ENCODE data around the gene ARTN. TPM values are rescaled to one million over a fixed set of nuclear protein-coding genes. Genes with fewer than 3 reads are reported as not detected.

The ARTN gene
- total and polyA plus RNA-seq, 3 experiments from 2014 or later: 0.22 to 0.49 TPM; not detected in 1

GRCh38 chr1:43970911-43971310 is 37.3 kb downstream of the ARTN start:
- H3K4me1 ChIP-seq (ENCODE audit: insufficient read depth, low read length): peaks cover 25% of the 10 kb centered on the region
- H3K4me1 Mint-ChIP-seq: peaks cover 35 to 44% (median 41%) of the 10 kb centered on the region in 3 donors
- ChIA-PET POLR2A (no interaction called here), CTCF (interaction anchor here (1.3 to 2.0 kb wide), 2 partner anchors 13 to 36 kb away, joined by 3 to 8 read pairs; no protein-coding TSS in a partner anchor)
- peak overlapping the region in 2 of 8 donors; percentile 42 to 60 for H3K27ac Mint-ChIP-seq
- no peaks in the 10 kb centered on the region for H3K27me3 ChIP-seq (ENCODE audit: insufficient read depth, low read length, poor library complexity, severe bottlenecking)
- H3K27me3 Mint-ChIP-seq: no peaks in the 10 kb centered on the region
- peaks cover 0 to 35% (median 0%) of the 10 kb centered on the region in 3 donors for H3K36me3 Mint-ChIP-seq
- H3K4me3 ChIP-seq (ENCODE audit: low read length): no peak overlapping the region
- no peaks in the 10 kb centered on the region for H3K9me3 ChIP-seq (ENCODE audit: low read length)
- H3K4me3 Mint-ChIP-seq: peak overlapping the region; percentile 93 to 97 (median 94)
- peaks cover 3% of the 10 kb centered on the region for H3K36me3 ChIP-seq (ENCODE audit: insufficient read depth, low read length)
- no peaks in the 10 kb centered on the region for H3K9me3 Mint-ChIP-seq
- no peak for DNase-seq
- no peak overlapping the region for H3K27ac ChIP-seq (ENCODE audit: low read depth, low read length)

GRCh38 chr1:43971336-43971980 is 37.9 kb downstream of the ARTN start:
- Mint-ChIP-seq H3K4me3 (peak overlapping the region; percentile 93 to 97 (median 94)), H3K4me1 (peaks cover 40 to 49% (median 46%) of the 10 kb centered on the region in 3 donors), H3K27ac (no peak overlapping the region), H3K27me3 (no peaks in the 10 kb centered on the region), H3K9me3 (no peaks in the 10 kb centered on the region), H3K36me3 (peaks cover 0 to 37% (median 0%) of the 10 kb centered on the region in 3 donors)
- ChIA-PET POLR2A (no interaction called here), CTCF (interaction anchor here (1.3 to 2.0 kb wide), 2 partner anchors 14 to 37 kb away, joined by 3 to 8 read pairs; no protein-coding TSS in a partner anchor)
- H3K4me3 ChIP-seq (ENCODE audit: low read length): no peak overlapping the region
- no peak overlapping the region for H3K27ac ChIP-seq (ENCODE audit: low read depth, low read length)
- H3K36me3 ChIP-seq (ENCODE audit: insufficient read depth, low read length): peaks cover 7% of the 10 kb centered on the region
- H3K4me1 ChIP-seq (ENCODE audit: insufficient read depth, low read length): peaks cover 30% of the 10 kb centered on the region
- H3K27me3 ChIP-seq (ENCODE audit: insufficient read depth, low read length, poor library complexity, severe bottlenecking): no peaks in the 10 kb centered on the region
- DNase-seq: no peak
- H3K9me3 ChIP-seq (ENCODE audit: low read length): no peaks in the 10 kb centered on the region

DNA sequence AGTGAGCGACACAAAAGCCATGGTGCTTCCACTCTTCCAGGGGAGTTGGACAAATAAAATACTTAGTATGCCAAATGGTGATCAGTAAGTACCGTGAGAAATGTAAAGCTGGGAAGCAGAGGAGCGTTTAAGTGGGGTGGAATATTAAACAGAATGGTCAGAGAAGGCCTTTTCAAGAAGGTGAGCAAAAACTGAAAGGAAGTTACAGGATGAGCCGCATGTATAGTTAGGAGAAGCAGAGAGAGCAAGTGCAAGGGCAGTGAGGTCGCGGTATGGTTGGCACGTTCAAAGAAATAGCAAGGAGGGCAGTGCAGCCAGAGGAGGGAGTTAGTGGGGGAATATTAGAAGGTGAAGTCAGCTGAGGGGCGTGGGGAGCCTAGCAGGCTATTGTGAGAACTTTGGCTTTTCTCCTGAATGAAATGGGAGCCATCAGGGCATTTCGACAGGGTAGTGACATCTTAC is 40.4 kb downstream of the ARTN start:
- Histone ChIP-seq H3K4me1 (ENCODE audit: insufficient read depth, low read length) (peaks cover 51% of the 10 kb centered on the region), H3K27ac (ENCODE audit: low read depth, low read length) (peak overlapping the region; percentile 79), H3K36me3 (ENCODE audit: insufficient read depth, low read length) (peaks cover 21% of the 10 kb centered on the region), H3K27me3 (ENCODE audit: insufficient read depth, low read length, poor library complexity, severe bottlenecking) (no peaks in the 10 kb centered on the region), H3K9me3 (ENCODE audit: low read length) (no peaks in the 10 kb centered on the region), H3K4me3 (ENCODE audit: low read length) (peak overlapping the region; percentile 85)
- Mint-ChIP-seq H3K27ac (peak overlapping the region; percentile 83 to 99 (median 93)), H3K27me3 (peaks cover 0 to 6% of the 10 kb centered on the region in 2 donors), H3K4me3 (peak overlapping the region; percentile 86 to 98 (median 94)), H3K9me3 (no peaks in the 10 kb centered on the region), H3K36me3 (peaks cover 3 to 54% (median 9%) of the 10 kb centered on the region in 3 donors), H3K4me1 (peaks cover 62 to 73% (median 70%) of the 10 kb centered on the region in 3 donors)
- ChIA-PET CTCF (interaction anchor here (1.8 to 2.5 kb wide), 2 partner anchors 27 to 31 kb away, joined by 5 to 12 read pairs; partner anchors contain the start of gene IPO13), POLR2A (interaction anchor here (0.8 kb wide), 1 partner anchor 27 kb away, joined by 3 read pairs; the partner anchor contains the start of gene IPO13)
- no peak for DNase-seq

DNA sequence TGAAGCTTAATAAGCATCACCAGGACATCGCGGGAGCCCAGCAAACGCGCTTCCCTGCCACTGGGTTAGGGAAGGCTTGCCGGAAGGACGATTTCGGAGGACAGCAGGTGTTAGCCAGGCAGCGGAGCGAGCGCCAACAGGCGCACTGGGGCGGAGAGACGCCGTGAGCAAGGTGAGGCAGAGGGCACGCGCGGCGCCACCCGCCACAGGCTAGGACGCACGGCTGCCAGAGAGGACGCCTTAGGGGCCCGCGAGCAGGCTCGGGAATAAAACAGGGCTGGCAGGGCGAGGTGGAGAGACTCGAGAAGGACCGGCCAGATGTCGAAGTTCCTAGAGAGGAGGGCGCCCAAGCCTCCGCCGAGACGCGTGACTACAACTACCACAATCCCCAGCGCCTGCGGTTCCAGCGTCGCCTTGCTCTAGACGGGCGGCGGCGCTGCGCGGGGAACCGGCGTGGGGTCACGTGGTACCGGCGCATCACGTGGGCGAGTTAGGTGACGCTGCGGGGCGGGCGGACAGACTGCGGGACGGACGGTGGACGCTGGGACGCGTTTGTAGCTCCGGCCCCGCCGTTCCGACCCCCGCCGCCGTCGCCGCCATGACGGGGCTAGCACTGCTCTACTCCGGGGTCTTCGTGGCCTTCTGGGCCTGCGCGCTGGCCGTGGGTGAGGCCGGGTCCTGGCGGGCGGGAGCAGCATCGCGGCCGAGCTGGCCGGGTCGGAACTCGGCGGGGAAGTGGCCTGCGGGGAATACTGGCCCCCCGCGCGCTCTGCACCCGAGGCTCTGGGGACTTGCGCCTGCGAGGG is 41.0 kb downstream of the ARTN start, which contains the start of gene ATP6V0B:
Gene ATP6V0B (plus strand): TSS at position 518 of the 806 bp plus-strand sequence. CDS start 81 bp downstream, at position 599.
- Histone ChIP-seq H3K36me3 (ENCODE audit: insufficient read depth, low read length) (peaks cover 21% of the 10 kb centered on the region), H3K9me3 (ENCODE audit: low read length) (no peaks in the 10 kb centered on the region), H3K27ac (ENCODE audit: low read depth, low read length) (peak within 1 kb of the TSS; percentile 79), H3K4me1 (ENCODE audit: insufficient read depth, low read length) (peaks cover 46% of the 10 kb centered on the region), H3K27me3 (ENCODE audit: insufficient read depth, low read length, poor library complexity, severe bottlenecking) (no peaks in the 10 kb centered on the region), H3K4me3 (ENCODE audit: low read length) (peak within 1 kb of the TSS; percentile 85)
- Mint-ChIP-seq H3K27me3 (peaks cover 0 to 6% of the 10 kb centered on the region in 2 donors), H3K27ac (peak within 1 kb of the TSS; percentile 86 to 99 (median 93)), H3K4me1 (peaks cover 57 to 67% (median 66%) of the 10 kb centered on the region in 3 donors), H3K9me3 (no peaks in the 10 kb centered on the region), H3K36me3 (peaks cover 3 to 54% (median 9%) of the 10 kb centered on the region in 3 donors), H3K4me3 (peak within 1 kb of the TSS; percentile 86 to 98 (median 94))
- POLR2A ChIA-PET: interaction anchor here (1.0 to 1.6 kb wide), 2 partner anchors 28 to 325 kb away, joined by 4 to 9 read pairs; partner anchors contain the start of genes IPO13 and KDM4A
- DNase-seq: peak; percentile 86 to 94 (median 94)
- CTCF ChIA-PET: interaction anchor here (0.8 to 2.5 kb wide), 3 partner anchors 28 to 62 kb away, joined by 3 to 12 read pairs (median 5); partner anchors contain the start of gene IPO13

DNA sequence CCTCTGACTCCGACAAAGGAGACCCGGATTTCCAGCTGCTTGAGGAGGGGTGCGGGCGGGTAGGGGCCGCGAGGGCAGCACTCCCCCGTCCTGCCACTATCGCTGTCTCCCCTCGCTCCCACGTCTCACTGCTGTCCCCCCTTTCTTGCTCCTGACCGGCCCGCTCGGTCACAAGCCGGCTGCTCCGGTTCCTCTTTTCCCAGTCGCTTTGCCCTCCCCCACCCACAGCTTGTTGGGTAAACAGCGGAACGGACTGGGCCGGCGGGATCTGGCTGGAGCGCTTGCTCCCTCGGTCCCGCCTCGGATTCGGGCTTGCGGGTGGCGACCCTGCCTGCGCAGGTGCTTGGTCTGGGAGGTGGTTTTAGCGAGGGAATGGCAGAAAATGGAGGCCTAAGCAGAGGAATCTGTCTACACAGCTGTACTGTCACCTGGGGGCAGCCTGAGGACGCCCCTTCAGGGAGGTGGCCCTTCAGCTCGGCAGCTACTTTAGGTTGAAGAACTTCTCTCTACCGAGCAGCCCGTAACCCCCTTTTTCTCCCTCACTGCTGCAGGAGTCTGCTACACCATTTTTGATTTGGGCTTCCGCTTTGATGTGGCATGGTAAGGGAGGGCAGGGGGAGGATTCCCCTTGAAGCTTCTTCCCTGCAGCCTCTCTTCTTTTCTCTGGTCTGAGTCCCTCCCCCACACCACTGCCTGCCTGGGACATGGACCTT is 41.8 kb downstream of the ARTN start:
- peak overlapping the region; percentile 86 to 98 (median 94) for H3K4me3 Mint-ChIP-seq
- ChIA-PET CTCF (interaction anchor here (0.8 to 2.5 kb wide), 3 partner anchors 29 to 61 kb away, joined by 3 to 12 read pairs (median 5); partner anchors contain the start of gene IPO13), POLR2A (interaction anchor here (0.6 to 1.6 kb wide), 5 partner anchors 14 to 467 kb away, joined by 4 to 10 read pairs (median 7); partner anchors contain the start of genes IPO13 and KDM4A)
- Histone ChIP-seq H3K4me1 (ENCODE audit: insufficient read depth, low read length) (peaks cover 51% of the 10 kb centered on the region), H3K27me3 (ENCODE audit: insufficient read depth, low read length, poor library complexity, severe bottlenecking) (no peaks in the 10 kb centered on the region), H3K4me3 (ENCODE audit: low read length) (peak overlapping the region; percentile 85), H3K27ac (ENCODE audit: low read depth, low read length) (peak overlapping the region; percentile 79), H3K9me3 (ENCODE audit: low read length) (no peaks in the 10 kb centered on the region), H3K36me3 (ENCODE audit: insufficient read depth, low read length) (peaks cover 21% of the 10 kb centered on the region)
- no peaks in the 10 kb centered on the region for H3K9me3 Mint-ChIP-seq
- peaks cover 0 to 10% of the 10 kb centered on the region in 2 donors for H3K27me3 Mint-ChIP-seq
- DNase-seq: peak in 3 of 5 donors; percentile 30 to 66 (median 34)
- H3K36me3 Mint-ChIP-seq: peaks cover 3 to 52% (median 9%) of the 10 kb centered on the region in 3 donors
- peaks cover 53 to 66% (median 64%) of the 10 kb centered on the region in 3 donors for H3K4me1 Mint-ChIP-seq
- peak overlapping the region; percentile 82 to 96 (median 90) for H3K27ac Mint-ChIP-seq

DNA sequence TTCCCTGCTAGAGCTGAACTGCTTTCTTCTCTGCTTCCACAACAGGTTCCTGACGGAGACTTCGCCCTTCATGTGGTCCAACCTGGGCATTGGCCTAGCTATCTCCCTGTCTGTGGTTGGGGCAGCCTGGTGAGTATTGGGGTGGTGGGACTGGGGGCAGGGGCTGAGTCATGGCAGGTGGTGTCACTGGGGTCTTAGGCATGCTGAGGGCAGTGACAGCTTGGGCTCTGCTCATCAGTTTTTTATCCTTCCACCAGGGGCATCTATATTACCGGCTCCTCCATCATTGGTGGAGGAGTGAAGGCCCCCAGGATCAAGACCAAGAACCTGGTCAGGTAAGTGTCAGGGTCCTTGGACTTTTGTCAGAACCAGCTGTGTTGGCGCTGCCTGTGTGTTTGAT is 42.4 kb downstream of the ARTN start:
- CTCF ChIA-PET: interaction anchor here (2.5 kb wide), 1 partner anchor 29 kb away, joined by 12 read pairs; the partner anchor contains the start of gene IPO13
- no peaks in the 10 kb centered on the region for H3K27me3 ChIP-seq (ENCODE audit: insufficient read depth, low read length, poor library complexity, severe bottlenecking)
- Mint-ChIP-seq H3K9me3 (no peaks in the 10 kb centered on the region), H3K27ac (peak overlapping the region; percentile 68 to 96 (median 90)), H3K4me3 (peak overlapping the region; percentile 86 to 98 (median 94)), H3K27me3 (peaks cover 0 to 10% of the 10 kb centered on the region in 2 donors), H3K4me1 (peaks cover 51 to 64% (median 63%) of the 10 kb centered on the region in 3 donors), H3K36me3 (peaks cover 3 to 52% (median 9%) of the 10 kb centered on the region in 3 donors)
- no peaks in the 10 kb centered on the region for H3K9me3 ChIP-seq (ENCODE audit: low read length)
- POLR2A ChIA-PET: interaction anchor here (1.0 to 1.6 kb wide), 2 partner anchors 13 to 30 kb away, joined by 9 to 10 read pairs; partner anchors contain the start of gene IPO13
- H3K27ac ChIP-seq (ENCODE audit: low read depth, low read length): peak overlapping the region; percentile 79
- peaks cover 21% of the 10 kb centered on the region for H3K36me3 ChIP-seq (ENCODE audit: insufficient read depth, low read length)
- peaks cover 44% of the 10 kb centered on the region for H3K4me1 ChIP-seq (ENCODE audit: insufficient read depth, low read length)
- DNase-seq: no peak
- H3K4me3 ChIP-seq (ENCODE audit: low read length): peak overlapping the region; percentile 85
